Lung (tissue), 12 donors: ENCODE data around the gene AMTN. TPM values are rescaled to one million over a fixed set of nuclear protein-coding genes. Genes with fewer than 3 reads are reported as not detected.

Experiments
- ATAC-seq: fragments of 200-7000 bp; cut with Tn5 transposase; one replicate; pipeline ENCODE4 v1.9.1; 2020; ENCODE audit warnings: moderate number of reproducible peaks; ENCODE audit not compliant: insufficient read depth, low FRiP score
- DNase-seq, 3 donors: peaks; one replicate each; pipeline ENCODE4 v3.0.0-alpha.2; 2013 to 2017
- H3K27ac ChIP-seq, 2 donors: one replicate each; pipeline ENCODE4 v1.5.1; 2013; ENCODE audit warnings: mild to moderate bottlenecking in 2 of 2, moderate library complexity in 2 of 2, control low read depth in 1 of 2, inconsistent platforms in 1 of 2, low read depth in 1 of 2, low read length in 1 of 2
- H3K27me3 ChIP-seq, 3 donors: one replicate each; pipeline ENCODE4 v1.5.1; 2013; ENCODE audit warnings: low read length in 2 of 3; ENCODE audit not compliant: control insufficient read depth in 3 of 3, insufficient read depth in 3 of 3
- H3K36me3 ChIP-seq, 4 donors: one replicate each; pipeline ENCODE4 v1.5.1; 2013; ENCODE audit warnings: low read length in 4 of 4, mild to moderate bottlenecking in 1 of 4, moderate library complexity in 1 of 4; ENCODE audit not compliant: control insufficient read depth in 4 of 4, insufficient read depth in 4 of 4
- H3K4me1 ChIP-seq, 5 donors: one replicate each; pipeline ENCODE4 v1.5.1; 2013; ENCODE audit warnings: low read length in 5 of 5, mild to moderate bottlenecking in 2 of 5, moderate library complexity in 1 of 5; ENCODE audit not compliant: control insufficient read depth in 5 of 5, insufficient read depth in 5 of 5
- H3K4me3 ChIP-seq: one replicate; pipeline ENCODE4 v1.5.1; 2013; ENCODE audit warnings: mild to moderate bottlenecking, control low read depth, moderate library complexity
- H3K9ac ChIP-seq, 2 donors: one replicate each; pipeline ENCODE4 v1.5.1; 2013; ENCODE audit warnings: low read length in 2 of 2, control low read depth in 1 of 2; ENCODE audit not compliant: insufficient read depth in 1 of 2
- H3K9me3 ChIP-seq, 4 donors: one replicate each; pipeline ENCODE4 v1.5.1; 2013; ENCODE audit warnings: low read length in 3 of 4, mild to moderate bottlenecking in 1 of 4, moderate library complexity in 1 of 4; ENCODE audit not compliant: control insufficient read depth in 4 of 4, insufficient read depth in 3 of 4
- CTCF ChIP-seq: IDR thresholded peaks from 2 replicates; pipeline ENCODE4 v1.5.1; 2012; ENCODE audit warnings: mild to moderate bottlenecking; ENCODE audit errors: control extremely low read depth, extremely low read depth
- WGBS, 2 donors: extraction: QIAGEN DNeasy Blood & Tissue Kit; methylation state at CpG; one replicate each; pipeline ENCODE4 v1.1.7; 2013; 5-methylcytosine and 5-hydroxymethylcytosine counted together
- polyA plus RNA-seq, 2 donors: library from polyadenylated mRNA; stranded (reverse); fragments of 200-250 nt; gene quantifications; one replicate each; pipeline ENCODE4 v1.2.1, GENCODE V29; 2013
- total RNA-seq, 2 donors: library from RNA; depleted of rRNA in 1 of 2; stranded (reverse); fragments of >200 nt in 1 of 2; gene quantifications; one replicate each; pipeline ENCODE4 v1.2.1, GENCODE V29; 2014 to 2021
- donor health status: control.
- donor health status: control.
- donor health status: Bipolar disorder and iron deficiency.
- donor health status: healthy.
- donor health status: DM: yes; HTN: yes; CAD: no.

AMTN gene
- total and polyA plus RNA-seq, 4 donors = 0.51 TPM; not detected in 3

- H3K27me3 ChIP-seq = no peaks in the 10 kb centered on the region
- peaks cover 0 to 8% (median 0%) of the 10 kb centered on the region in 4 donors for H3K9me3 ChIP-seq
- DNase-seq (no peak), ATAC-seq (no peak)
- no peak overlapping the region for H3K27ac ChIP-seq
- TF ChIP-seq CTCF = no peak
- H3K9ac ChIP-seq = no peak overlapping the region
- H3K4me1 ChIP-seq = no peaks in the 10 kb centered on the region
- H3K36me3 ChIP-seq = no peaks in the 10 kb centered on the region
- 50 to 64% methylated on average over 2 of the region's 2 CpGs for WGBS, 2 donors
- no peak overlapping the region for H3K4me3 ChIP-seq
Observed at GRCh38 chr4:70571772-70572171, 53.4 kb downstream of the AMTN start.

DNA sequence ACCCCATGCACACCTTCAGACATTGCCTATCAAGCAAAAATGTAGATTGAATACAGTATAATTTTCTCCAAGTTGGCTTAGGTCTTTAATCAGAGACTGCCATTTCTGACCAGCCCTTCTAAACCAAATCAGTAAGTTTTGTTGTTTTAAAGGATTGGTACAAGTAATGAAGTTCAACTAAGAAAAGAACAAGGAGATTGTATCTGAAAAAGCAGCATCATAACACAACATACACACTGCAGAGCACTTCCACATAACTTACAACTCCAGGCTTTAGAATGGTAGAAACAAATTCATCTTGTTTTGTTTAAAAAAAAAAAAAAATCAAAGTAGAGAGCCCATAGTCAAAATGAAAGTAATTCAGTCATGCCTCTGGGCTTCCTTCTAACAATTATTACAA, 57.6 kb downstream of the AMTN start:
- DNase-seq = no peak
- Histone ChIP-seq H3K9ac (no peak overlapping the region), H3K9me3 (peaks cover 0 to 8% (median 0%) of the 10 kb centered on the region in 4 donors), H3K4me3 (no peak overlapping the region), H3K27me3 (no peaks in the 10 kb centered on the region), H3K4me1 (no peaks in the 10 kb centered on the region), H3K36me3 (no peaks in the 10 kb centered on the region), H3K27ac (no peak overlapping the region)
- TF ChIP-seq CTCF = no peak
- ATAC-seq = no peak

DNA sequence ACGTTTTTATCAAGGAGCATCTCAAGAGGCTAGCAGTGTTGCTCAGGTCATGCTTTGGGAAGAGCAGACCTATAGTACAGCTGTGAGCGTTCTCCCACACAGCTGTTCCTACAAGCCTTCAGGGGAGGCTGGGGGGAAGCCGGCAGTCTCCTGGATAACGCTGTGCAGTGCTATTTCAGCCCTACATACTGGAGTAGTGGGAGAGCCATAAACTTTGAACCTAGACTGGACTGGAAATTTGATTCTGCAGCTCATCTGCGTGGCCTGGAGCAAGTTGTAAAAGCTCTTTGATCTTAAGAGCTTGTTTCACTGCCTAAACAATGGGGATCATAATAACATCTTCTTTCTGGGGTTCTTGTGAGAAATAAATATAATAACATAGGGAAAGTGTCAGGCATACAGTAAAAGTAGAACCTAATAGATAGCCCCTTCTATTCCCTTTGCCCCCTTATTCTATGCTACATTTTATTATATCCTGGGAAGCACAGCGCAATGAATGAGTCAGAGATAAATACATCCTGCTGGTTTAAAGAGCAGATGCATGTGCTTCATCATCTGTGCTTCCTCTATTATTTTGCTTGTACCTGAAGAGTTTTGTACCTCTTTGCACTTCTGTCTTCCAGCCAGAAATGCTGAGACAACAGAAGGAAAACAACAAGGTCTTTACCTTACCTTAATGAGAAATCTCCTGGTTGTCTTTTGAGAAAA, 59.0 kb downstream of the AMTN start:
- Histone ChIP-seq H3K36me3 (no peaks in the 10 kb centered on the region), H3K27me3 (no peaks in the 10 kb centered on the region), H3K9ac (no peak overlapping the region), H3K27ac (no peak overlapping the region), H3K4me3 (no peak overlapping the region), H3K9me3 (peaks cover 0 to 4% (median 0%) of the 10 kb centered on the region in 4 donors), H3K4me1 (no peaks in the 10 kb centered on the region)
- no peak for DNase-seq
- WGBS, 2 donors = 63 to 71% methylated on average over 6 of the region's 6 CpGs
- no peak for TF ChIP-seq CTCF
- no peak for ATAC-seq

DNA sequence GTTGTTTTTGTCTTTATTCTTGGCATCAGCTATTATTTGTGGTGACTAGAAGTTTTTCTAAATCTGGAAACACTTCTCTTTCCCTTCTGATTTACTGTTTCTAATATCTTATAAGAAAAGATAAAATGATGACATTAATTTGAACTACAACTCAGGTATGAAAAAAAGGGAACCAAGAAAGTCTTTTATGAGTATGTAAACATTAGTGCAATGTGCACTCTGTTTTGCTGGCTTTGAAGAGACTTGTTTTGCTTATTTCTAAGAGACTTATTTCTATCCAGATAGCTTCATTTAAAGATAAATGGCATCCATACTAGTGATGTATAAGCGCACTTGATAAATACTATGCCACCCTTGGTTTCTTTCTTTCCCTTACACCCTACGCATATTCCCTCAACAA, 63.6 kb downstream of the AMTN start:
- DNase-seq (no peak), ATAC-seq (no peak)
- Histone ChIP-seq H3K9ac (no peak overlapping the region), H3K27ac (no peak overlapping the region), H3K36me3 (no peaks in the 10 kb centered on the region), H3K4me3 (no peak overlapping the region), H3K9me3 (peaks cover 0 to 2% (median 0%) of the 10 kb centered on the region in 4 donors), H3K4me1 (no peaks in the 10 kb centered on the region), H3K27me3 (no peaks in the 10 kb centered on the region)
- no peak for TF ChIP-seq CTCF
- WGBS, 2 donors = 75 to 95% methylated on average over 2 of the region's 2 CpGs
